PFSK-1 (cell line): Measurements from ENCODE around the gene TGFBR3L.
A peak's percentile ranks its signal among the peaks of the same experiment; 100 is the strongest.

Experiments
- FOXP2 ChIP-seq: optimal IDR thresholded peaks from 2 replicates; pipeline ENCODE3; 2011; ENCODE audit warnings: borderline replicate concordance, control low read depth, inconsistent platforms; ENCODE audit not compliant: insufficient read depth; ENCODE audit errors: extremely low read length, extremely low read depth
- POLR2AphosphoS5 ChIP-seq: IDR thresholded peaks from 2 replicates; pipeline ENCODE4 v1.6.1; 2012; ENCODE audit warnings: low read depth, mild to moderate bottlenecking, control low read depth, low read length, moderate library complexity
- SIN3A ChIP-seq: IDR thresholded peaks from 2 replicates; pipeline ENCODE4 v1.6.1; 2012; ENCODE audit warnings: mild to moderate bottlenecking, low read length, moderate library complexity, borderline replicate concordance; ENCODE audit not compliant: insufficient read depth
- TAF1 ChIP-seq: IDR thresholded peaks from 2 replicates; pipeline ENCODE4 v1.6.1; 2012; ENCODE audit warnings: low read length, control low read depth, borderline replicate concordance; ENCODE audit not compliant: insufficient read depth
- TF ChIP-seq, protein P1 (sequence below), 2 experiments: IDR thresholded peaks; 2 replicates each; pipeline versions ENCODE4 v1.6.1 to v1.8.0; 2011 to 2012; ENCODE audit warnings: low read depth in 2 of 2, low read length in 2 of 2, control low read depth in 1 of 2, inconsistent platforms in 1 of 2, mild to moderate bottlenecking in 1 of 2, moderate library complexity in 1 of 2; ENCODE audit not compliant: insufficient read depth in 1 of 2

DNA sequence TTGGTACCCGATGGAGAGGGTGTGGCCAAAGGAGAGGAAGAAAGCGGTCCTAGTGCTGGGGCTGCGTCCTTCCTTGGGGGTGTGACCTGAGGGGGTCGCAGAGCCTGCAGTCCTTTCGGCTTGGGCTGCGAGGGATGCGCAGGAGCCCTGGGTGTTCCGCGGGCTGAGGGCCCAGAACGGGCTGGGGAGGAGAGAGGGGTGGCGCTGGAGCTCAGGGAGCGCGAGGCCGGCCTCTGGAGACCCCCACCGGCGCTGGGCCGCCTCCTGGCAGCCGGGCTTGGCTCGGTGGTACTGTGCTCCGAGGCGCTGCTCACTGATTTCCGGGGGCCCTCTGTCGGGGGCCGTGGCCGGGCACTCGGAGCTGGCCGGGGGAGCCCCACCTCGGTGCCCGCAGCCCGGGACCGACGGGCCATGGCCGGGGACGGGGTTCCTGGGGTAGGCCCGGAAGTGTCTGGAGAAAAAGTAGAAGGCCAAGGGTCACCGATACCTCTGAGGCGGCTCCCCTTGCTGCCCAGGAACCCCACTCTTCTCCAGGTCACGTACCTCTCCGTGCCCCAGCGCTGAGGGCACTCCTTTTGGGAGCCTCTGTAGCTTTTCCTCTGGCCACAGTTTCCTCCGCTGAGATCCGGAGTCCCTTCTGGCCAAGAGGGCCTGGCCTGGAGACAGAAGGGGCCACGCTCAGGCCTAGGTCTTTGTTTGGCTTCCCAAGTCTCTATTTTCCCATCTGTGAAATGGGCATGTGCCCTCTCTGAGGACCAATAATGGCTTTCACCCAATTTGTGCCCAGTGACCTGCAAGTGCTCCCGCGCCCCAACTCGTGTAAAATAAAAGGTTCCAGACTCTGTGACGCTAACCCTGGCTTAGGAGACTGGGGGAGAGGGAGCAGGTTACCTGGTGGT, 42.1 kb upstream of the TGFBR3L start:
- TF ChIP-seq SIN3A: no peak
- no peak for TF ChIP-seq POLR2AphosphoS5
- TF ChIP-seq, protein P1, sequence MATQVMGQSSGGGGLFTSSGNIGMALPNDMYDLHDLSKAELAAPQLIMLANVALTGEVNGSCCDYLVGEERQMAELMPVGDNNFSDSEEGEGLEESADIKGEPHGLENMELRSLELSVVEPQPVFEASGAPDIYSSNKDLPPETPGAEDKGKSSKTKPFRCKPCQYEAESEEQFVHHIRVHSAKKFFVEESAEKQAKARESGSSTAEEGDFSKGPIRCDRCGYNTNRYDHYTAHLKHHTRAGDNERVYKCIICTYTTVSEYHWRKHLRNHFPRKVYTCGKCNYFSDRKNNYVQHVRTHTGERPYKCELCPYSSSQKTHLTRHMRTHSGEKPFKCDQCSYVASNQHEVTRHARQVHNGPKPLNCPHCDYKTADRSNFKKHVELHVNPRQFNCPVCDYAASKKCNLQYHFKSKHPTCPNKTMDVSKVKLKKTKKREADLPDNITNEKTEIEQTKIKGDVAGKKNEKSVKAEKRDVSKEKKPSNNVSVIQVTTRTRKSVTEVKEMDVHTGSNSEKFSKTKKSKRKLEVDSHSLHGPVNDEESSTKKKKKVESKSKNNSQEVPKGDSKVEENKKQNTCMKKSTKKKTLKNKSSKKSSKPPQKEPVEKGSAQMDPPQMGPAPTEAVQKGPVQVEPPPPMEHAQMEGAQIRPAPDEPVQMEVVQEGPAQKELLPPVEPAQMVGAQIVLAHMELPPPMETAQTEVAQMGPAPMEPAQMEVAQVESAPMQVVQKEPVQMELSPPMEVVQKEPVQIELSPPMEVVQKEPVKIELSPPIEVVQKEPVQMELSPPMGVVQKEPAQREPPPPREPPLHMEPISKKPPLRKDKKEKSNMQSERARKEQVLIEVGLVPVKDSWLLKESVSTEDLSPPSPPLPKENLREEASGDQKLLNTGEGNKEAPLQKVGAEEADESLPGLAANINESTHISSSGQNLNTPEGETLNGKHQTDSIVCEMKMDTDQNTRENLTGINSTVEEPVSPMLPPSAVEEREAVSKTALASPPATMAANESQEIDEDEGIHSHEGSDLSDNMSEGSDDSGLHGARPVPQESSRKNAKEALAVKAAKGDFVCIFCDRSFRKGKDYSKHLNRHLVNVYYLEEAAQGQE (IDR thresholded peaks at IDR 0.05; ENCODE audit: insufficient read depth in 1 of 2, low read depth in 2 of 2, low read length in 2 of 2): no peak
- TF ChIP-seq TAF1: no peak
- TF ChIP-seq FOXP2: peak; percentile 64
